Fibroblast of lung (primary cell): Measurements from ENCODE around the gene SH3BGRL3. TPM values are rescaled to one million over a fixed set of nuclear protein-coding genes. Genes with fewer than 3 reads are reported as not detected.

ENCODE experiments used
- DNase-seq, 2 donors: peaks; one replicate each; pipeline versions ENCODE4 v3.0.0 to v3.0.0-alpha.2; 2010; ENCODE audit warnings: low read depth in 2 of 2
- H2AFZ ChIP-seq: 2 replicates; pipeline ENCODE4 v1.5.1; 2012; ENCODE audit warnings: low read length, control low read depth, inconsistent platforms
- H3K27ac ChIP-seq: 2 replicates; pipeline ENCODE4 v1.5.1; 2011; ENCODE audit warnings: low read length, control low read depth; ENCODE audit not compliant: insufficient read depth
- H3K27me3 ChIP-seq: 2 replicates; pipeline ENCODE4 v1.5.1; 2011; ENCODE audit warnings: mild to moderate bottlenecking, low read length; ENCODE audit not compliant: control insufficient read depth, insufficient read depth
- H3K36me3 ChIP-seq: 2 replicates; pipeline ENCODE4 v1.5.1; 2011; ENCODE audit warnings: low read length; ENCODE audit not compliant: control insufficient read depth, insufficient read depth
- H3K4me1 ChIP-seq: 2 replicates; pipeline ENCODE4 v1.5.1; 2011; ENCODE audit warnings: low read length; ENCODE audit not compliant: control insufficient read depth, insufficient read depth; ENCODE audit errors: extremely low read depth
- H3K4me2 ChIP-seq: 2 replicates; pipeline ENCODE4 v1.5.1; 2011; ENCODE audit warnings: low read length, control low read depth; ENCODE audit not compliant: insufficient read depth; ENCODE audit errors: extremely low read depth
- H3K4me3 ChIP-seq, 4 experiments: fragments of 200-600 bp in 1 of 4; sonication (generic) in 1 of 4; replicated peaks in 1 of 4; 2 replicates each; pipeline ENCODE4 v1.5.1; 2011 to 2016; ENCODE audit warnings: low read length in 4 of 4, low read depth in 3 of 4, mild to moderate bottlenecking in 3 of 4, control low read depth in 2 of 4, inconsistent platforms in 1 of 4, mixed read lengths in 1 of 4; ENCODE audit not compliant: insufficient read depth in 1 of 4; ENCODE audit errors: control extremely low read depth in 1 of 4
- H3K79me2 ChIP-seq: 2 replicates; pipeline ENCODE4 v1.5.1; 2012; ENCODE audit warnings: mild to moderate bottlenecking, low read length, inconsistent platforms; ENCODE audit not compliant: control insufficient read depth, insufficient read depth
- H3K9ac ChIP-seq: 2 replicates; pipeline ENCODE4 v1.5.1; 2011; ENCODE audit warnings: mild to moderate bottlenecking, low read length, control low read depth; ENCODE audit not compliant: insufficient read depth
- H3K9me3 ChIP-seq: 2 replicates; pipeline ENCODE4 v1.5.1; 2012; ENCODE audit warnings: low read depth, low read length; ENCODE audit not compliant: control insufficient read depth, insufficient read depth
- H4K20me1 ChIP-seq: 2 replicates; pipeline ENCODE4 v1.5.1; 2011; ENCODE audit warnings: low read length; ENCODE audit not compliant: control insufficient read depth, insufficient read depth; ENCODE audit errors: extremely low read depth
- EZH2 ChIP-seq: IDR thresholded peaks from 2 replicates; pipeline ENCODE4 v1.5.1; 2012; ENCODE audit warnings: low read length, control low read depth, mild to moderate bottlenecking; ENCODE audit errors: missing control alignments
- polyA plus RNA-seq, 2 donors: library from polyadenylated mRNA; depleted of rRNA in 1 of 2; stranded (reverse) in 1 of 2; unstranded in 1 of 2; fragments of >200 nt; gene quantifications; 2 replicates each; pipeline ENCODE4 v1.2.1, GENCODE V29; 2011 to 2012; ENCODE audit warnings: missing spikeins in 1 of 2
- total RNA-seq: library from RNA; depleted of rRNA; stranded (reverse); fragments of >200 nt; gene quantifications from 2 replicates; pipeline ENCODE4 v1.2.1, GENCODE V29; 2014
- TF ChIP-seq, protein P1 (sequence below), 2 donors: IDR thresholded peaks in 1 of 2; conservative IDR thresholded peaks in 1 of 2; 1 replicate in 1 of 2; 2 replicates in 1 of 2; pipeline ENCODE4 v1.5.1; 2011 to 2012; ENCODE audit warnings: low read length in 2 of 2, control low read depth in 1 of 2, inconsistent platforms in 1 of 2, low read depth in 1 of 2, mild to moderate bottlenecking in 1 of 2

The SH3BGRL3 gene
- total and polyA plus RNA-seq, 2 donors (not counting 1 experiment from before 2014, with no cell fraction given), result 39.6 to 200 TPM

- Histone ChIP-seq H3K4me1 (peaks cover 16% of the 10 kb centered on the region), H3K4me2 (peak overlapping the region; percentile 48), H3K27ac (peak overlapping the region; percentile 32), H3K9me3 (no peaks in the 10 kb centered on the region), H3K9ac (no peak overlapping the region), H3K36me3 (no peaks in the 10 kb centered on the region), H4K20me1 (no peaks in the 10 kb centered on the region), H3K27me3 (no peaks in the 10 kb centered on the region), H2AFZ (no peak overlapping the region), H3K4me3 (no peak overlapping the region), H3K79me2 (no peaks in the 10 kb centered on the region)
- no peak for TF ChIP-seq EZH2
- TF ChIP-seq, protein P1, sequence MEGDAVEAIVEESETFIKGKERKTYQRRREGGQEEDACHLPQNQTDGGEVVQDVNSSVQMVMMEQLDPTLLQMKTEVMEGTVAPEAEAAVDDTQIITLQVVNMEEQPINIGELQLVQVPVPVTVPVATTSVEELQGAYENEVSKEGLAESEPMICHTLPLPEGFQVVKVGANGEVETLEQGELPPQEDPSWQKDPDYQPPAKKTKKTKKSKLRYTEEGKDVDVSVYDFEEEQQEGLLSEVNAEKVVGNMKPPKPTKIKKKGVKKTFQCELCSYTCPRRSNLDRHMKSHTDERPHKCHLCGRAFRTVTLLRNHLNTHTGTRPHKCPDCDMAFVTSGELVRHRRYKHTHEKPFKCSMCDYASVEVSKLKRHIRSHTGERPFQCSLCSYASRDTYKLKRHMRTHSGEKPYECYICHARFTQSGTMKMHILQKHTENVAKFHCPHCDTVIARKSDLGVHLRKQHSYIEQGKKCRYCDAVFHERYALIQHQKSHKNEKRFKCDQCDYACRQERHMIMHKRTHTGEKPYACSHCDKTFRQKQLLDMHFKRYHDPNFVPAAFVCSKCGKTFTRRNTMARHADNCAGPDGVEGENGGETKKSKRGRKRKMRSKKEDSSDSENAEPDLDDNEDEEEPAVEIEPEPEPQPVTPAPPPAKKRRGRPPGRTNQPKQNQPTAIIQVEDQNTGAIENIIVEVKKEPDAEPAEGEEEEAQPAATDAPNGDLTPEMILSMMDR (conservative IDR thresholded peaks at IDR 0.05 in 1 of 2, IDR thresholded peaks at IDR 0.05 in 1 of 2; ENCODE audit: low read depth in 1 of 2, low read length in 2 of 2), result no peak
- DNase-seq, result peak; percentile 71 to 92
Observed at GRCh38 chr1:26302733-26303405, 23.0 kb downstream of the SH3BGRL3 start.

DNA sequence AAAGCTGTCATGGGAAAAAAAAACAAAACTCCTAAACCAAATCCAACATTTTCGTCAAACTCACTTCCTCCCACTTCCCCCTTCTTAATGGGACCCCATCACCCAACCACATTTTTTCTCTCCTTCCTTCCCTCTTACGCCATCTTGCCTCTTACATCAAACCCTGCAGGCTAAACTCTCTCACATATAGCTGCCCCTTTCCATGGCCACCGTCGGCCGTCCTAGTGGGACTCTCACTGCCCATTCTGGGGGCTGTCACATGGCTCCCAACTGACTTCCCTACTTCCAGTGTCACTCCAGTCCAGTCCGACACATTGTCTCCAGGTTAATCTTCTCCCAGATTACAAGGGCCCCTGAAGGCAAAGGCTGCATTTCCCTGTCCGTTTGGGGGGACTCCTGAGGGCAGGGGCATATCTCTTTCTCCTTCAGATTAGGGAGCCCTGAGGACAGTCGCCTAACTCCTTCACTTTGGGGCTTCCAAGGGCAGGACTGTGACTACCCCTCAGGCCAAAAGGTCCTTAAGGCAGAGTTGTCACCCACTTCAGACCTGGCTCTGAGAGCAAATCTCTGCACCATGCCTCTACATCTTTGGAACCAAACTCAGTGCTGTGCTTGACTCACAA, 25.9 kb downstream of the SH3BGRL3 start:
- no peak for DNase-seq
- H3K9ac ChIP-seq, result peak overlapping the region; percentile 84

More for the DNA sequence above, 25.9 kb downstream of the SH3BGRL3 start:
- H3K27me3 ChIP-seq, result no peaks in the 10 kb centered on the region
- H2AFZ ChIP-seq, result peak overlapping the region; percentile 89
- H4K20me1 ChIP-seq, result no peaks in the 10 kb centered on the region
- no peaks in the 10 kb centered on the region for H3K36me3 ChIP-seq
- H3K79me2 ChIP-seq, result no peaks in the 10 kb centered on the region
- H3K27ac ChIP-seq, result peak overlapping the region; percentile 87
- TF ChIP-seq, protein P1 (conservative IDR thresholded peaks at IDR 0.05 in 1 of 2, IDR thresholded peaks at IDR 0.05 in 1 of 2; ENCODE audit: low read depth in 1 of 2, low read length in 2 of 2), result no peak
- TF ChIP-seq EZH2, result no peak
- H3K4me1 ChIP-seq, result peaks cover 13% of the 10 kb centered on the region
- H3K4me2 ChIP-seq, result peak overlapping the region; percentile 81
- H3K4me3 ChIP-seq, result peak overlapping the region; percentile 58 to 88 (median 74)
- H3K9me3 ChIP-seq, result no peaks in the 10 kb centered on the region
